Stomach (tissue), 4 donors: ENCODE results near the gene ZNF469.

ENCODE experiments used
- POLR2AphosphoS5 ChIP-seq, 3 donors: sonication (generic); formaldehyde crosslinking; IDR thresholded peaks; one replicate each; pipeline ENCODE4 v1.6.1; 2016; ENCODE audit warnings: antibody characterized with exemption in 3 of 3
- TF ChIP-seq, protein P1 (sequence below), 7 experiments: fragments of 450-650 bp in 4 of 7; fragments of 200-600 bp in 3 of 7; sonication (generic) in 3 of 7; IDR thresholded peaks; one replicate each; pipeline ENCODE4 v1.5.1; 2016 to 2019; ENCODE audit warnings: antibody characterized with exemption in 7 of 7, control low read depth in 2 of 7, mild to moderate bottlenecking in 1 of 7

DNA sequence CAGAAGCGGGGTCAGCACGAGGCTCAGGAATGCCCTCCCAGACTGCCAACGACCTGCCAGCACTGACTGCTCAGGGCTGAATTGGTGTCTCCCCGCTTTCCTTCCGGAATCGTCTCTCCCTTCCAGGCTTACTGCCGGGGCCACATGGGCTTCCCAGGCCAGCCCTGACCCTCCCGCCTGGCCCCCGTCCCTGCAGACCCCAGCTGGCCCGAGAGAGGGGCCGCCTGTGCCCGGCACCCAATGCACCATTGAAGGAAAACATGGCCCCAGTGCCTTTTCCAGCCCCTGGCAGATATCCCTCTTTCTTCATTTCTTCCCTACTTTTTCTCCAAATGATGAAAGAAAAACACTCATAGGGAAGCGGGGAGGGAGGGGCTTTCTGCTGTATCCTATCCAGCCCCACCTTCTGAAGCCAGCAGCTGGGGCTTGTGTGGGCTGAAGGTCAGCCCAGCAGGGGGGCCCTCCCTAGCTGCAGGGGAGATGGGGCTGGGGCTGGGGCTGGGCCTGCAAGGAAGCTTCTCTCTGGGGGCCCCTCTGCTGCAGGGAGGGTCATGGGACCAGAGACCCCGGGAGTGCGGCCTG is 25.9 kb downstream of the ZNF469 start:
- TF ChIP-seq, protein P1, sequence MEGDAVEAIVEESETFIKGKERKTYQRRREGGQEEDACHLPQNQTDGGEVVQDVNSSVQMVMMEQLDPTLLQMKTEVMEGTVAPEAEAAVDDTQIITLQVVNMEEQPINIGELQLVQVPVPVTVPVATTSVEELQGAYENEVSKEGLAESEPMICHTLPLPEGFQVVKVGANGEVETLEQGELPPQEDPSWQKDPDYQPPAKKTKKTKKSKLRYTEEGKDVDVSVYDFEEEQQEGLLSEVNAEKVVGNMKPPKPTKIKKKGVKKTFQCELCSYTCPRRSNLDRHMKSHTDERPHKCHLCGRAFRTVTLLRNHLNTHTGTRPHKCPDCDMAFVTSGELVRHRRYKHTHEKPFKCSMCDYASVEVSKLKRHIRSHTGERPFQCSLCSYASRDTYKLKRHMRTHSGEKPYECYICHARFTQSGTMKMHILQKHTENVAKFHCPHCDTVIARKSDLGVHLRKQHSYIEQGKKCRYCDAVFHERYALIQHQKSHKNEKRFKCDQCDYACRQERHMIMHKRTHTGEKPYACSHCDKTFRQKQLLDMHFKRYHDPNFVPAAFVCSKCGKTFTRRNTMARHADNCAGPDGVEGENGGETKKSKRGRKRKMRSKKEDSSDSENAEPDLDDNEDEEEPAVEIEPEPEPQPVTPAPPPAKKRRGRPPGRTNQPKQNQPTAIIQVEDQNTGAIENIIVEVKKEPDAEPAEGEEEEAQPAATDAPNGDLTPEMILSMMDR (IDR thresholded peaks at IDR 0.05), result no peak
- TF ChIP-seq POLR2AphosphoS5 (IDR thresholded peaks at IDR 0.05), result no peak
